Endodermal cell (in vitro differentiated cells): ENCODE data around the gene CERS1. TPM values are rescaled to one million over a fixed set of nuclear protein-coding genes. Genes with fewer than 3 reads are reported as not detected.
A peak's percentile ranks its signal among the peaks of the same experiment; 100 is the strongest.

Experiments
- DNase-seq: peaks from one replicate; pipeline ENCODE4 v3.0.0-alpha.2; 2017
- H3K27ac ChIP-seq: 2 replicates; pipeline ENCODE4 v1.5.1; 2013; ENCODE audit warnings: mild to moderate bottlenecking, low read depth, low read length, moderate library complexity
- H3K27me3 ChIP-seq: 2 replicates; pipeline ENCODE4 v1.6.1; 2013; ENCODE audit warnings: mild to moderate bottlenecking, low read length, moderate library complexity; ENCODE audit not compliant: insufficient read depth, control insufficient read depth, poor library complexity, severe bottlenecking
- H3K36me3 ChIP-seq: 2 replicates; pipeline ENCODE4 v1.7.0; 2013; ENCODE audit warnings: mild to moderate bottlenecking, low read length, moderate library complexity; ENCODE audit not compliant: control insufficient read depth, insufficient read depth
- H3K4me1 ChIP-seq: one replicate; pipeline ENCODE4 v1.7.0; 2013; ENCODE audit warnings: low read length; ENCODE audit not compliant: control insufficient read depth, insufficient read depth
- H3K4me3 ChIP-seq: 2 replicates; pipeline ENCODE4 v1.5.1; 2013; ENCODE audit warnings: mild to moderate bottlenecking, low read length, moderate library complexity
- H3K9ac ChIP-seq: 2 replicates; pipeline ENCODE4 v1.6.1; 2013; ENCODE audit warnings: mild to moderate bottlenecking, low read length, moderate library complexity; ENCODE audit not compliant: poor library complexity, severe bottlenecking; ENCODE audit errors: extremely low read depth
- H3K9me3 ChIP-seq: 2 replicates; pipeline ENCODE4 v1.6.1; 2013; ENCODE audit warnings: mild to moderate bottlenecking, low read length, moderate library complexity; ENCODE audit not compliant: control insufficient read depth
- H3K27ac Mint-ChIP-seq: 2 replicates; pipeline ENCODE4 v1.8.0; 2020; ENCODE audit warnings: mixed read lengths
- H3K27me3 Mint-ChIP-seq: 2 replicates; pipeline ENCODE4 v1.8.0; 2021; ENCODE audit warnings: mild to moderate bottlenecking, mixed read lengths; ENCODE audit not compliant: insufficient read depth
- H3K36me3 Mint-ChIP-seq: 2 replicates; pipeline ENCODE4 v1.8.0; 2020; ENCODE audit warnings: low read depth, mixed read lengths
- H3K4me1 Mint-ChIP-seq: 2 replicates; pipeline ENCODE4 v1.8.0; 2020; ENCODE audit warnings: mixed read lengths
- H3K4me3 Mint-ChIP-seq: 2 replicates; pipeline ENCODE4 v1.8.0; 2020; ENCODE audit warnings: mild to moderate bottlenecking, moderate library complexity, mixed read lengths
- H3K9me3 Mint-ChIP-seq: 2 replicates; pipeline ENCODE4 v1.8.0; 2020; ENCODE audit warnings: mild to moderate bottlenecking, mixed read lengths
- CTCF ChIP-seq: fragments of 200-600 bp; sonication (generic); conservative IDR thresholded peaks from 2 replicates; pipeline ENCODE4 v1.5.0; 2021; ENCODE audit warnings: antibody characterized with exemption, mild to moderate bottlenecking
- WGBS, 2 experiments: methylation state at CpG; one replicate each; pipeline versions ENCODE4 v1.1.5 to v1.1.7; 2013; ENCODE audit warnings: missing lambda C conversion rate in 2 of 2, mixed read lengths in 1 of 2; ENCODE audit not compliant: insufficient coverage in 1 of 2, insufficient read length in 1 of 2; 5-methylcytosine and 5-hydroxymethylcytosine counted together
- total RNA-seq, 2 donors: library from RNA; stranded (reverse); fragmentation: NEBNext Ultra II Directional in 1 of 2; extraction: Animal tissue kit (Norgen Biotek cat#: 25700) in 1 of 2; gene quantifications; 2 replicates in 1 of 2; 3 replicates in 1 of 2; pipeline ENCODE4 v1.2.1, GENCODE V29; 2021

CERS1 gene
- total RNA-seq, 2 donors from 2014 or later: 16.6 to 25.5 TPM

GRCh38 chr19:18846862-18847548 lies 49.0 kb downstream of the CERS1 start:
- DNase-seq: peak; percentile 93
- H3K27me3 Mint-ChIP-seq: no peaks in the 10 kb centered on the region
- H3K27ac Mint-ChIP-seq: no peak overlapping the region
- Histone ChIP-seq H3K27ac (no peak overlapping the region), H3K36me3 (peaks cover 48% of the 10 kb centered on the region), H3K9me3 (no peaks in the 10 kb centered on the region), H3K4me3 (no peak overlapping the region), H3K27me3 (no peaks in the 10 kb centered on the region), H3K4me1 (peaks cover 5% of the 10 kb centered on the region), H3K9ac (no peak overlapping the region)
- H3K9me3 Mint-ChIP-seq: no peaks in the 10 kb centered on the region
- H3K36me3 Mint-ChIP-seq: peaks cover 35% of the 10 kb centered on the region
- TF ChIP-seq CTCF: peak; percentile 94
- H3K4me3 Mint-ChIP-seq: no peak overlapping the region
- WGBS, 2 experiments: 63 to 84% methylated on average over 8 to 18 of the region's 19 CpGs
- H3K4me1 Mint-ChIP-seq: peaks cover 13% of the 10 kb centered on the region

- Histone ChIP-seq H3K4me1 (peaks cover 5% of the 10 kb centered on the region), H3K27me3 (no peaks in the 10 kb centered on the region), H3K36me3 (peaks cover 39% of the 10 kb centered on the region), H3K4me3 (no peak overlapping the region), H3K9me3 (no peaks in the 10 kb centered on the region), H3K27ac (no peak overlapping the region), H3K9ac (no peak overlapping the region)
- H3K9me3 Mint-ChIP-seq: no peaks in the 10 kb centered on the region
- peaks cover 30% of the 10 kb centered on the region for H3K36me3 Mint-ChIP-seq
- TF ChIP-seq CTCF: no peak
- H3K27me3 Mint-ChIP-seq: no peaks in the 10 kb centered on the region
- no peak overlapping the region for H3K4me3 Mint-ChIP-seq
- no peak for DNase-seq
- peaks cover 16% of the 10 kb centered on the region for H3K4me1 Mint-ChIP-seq
- 95 to 96% methylated on average over 10 to 12 of the region's 12 CpGs for WGBS, 2 experiments
- H3K27ac Mint-ChIP-seq: peak overlapping the region; percentile 49
Observed at GRCh38 chr19:18845961-18846360, 50.0 kb downstream of the CERS1 start.

GRCh38 chr19:18844806-18845329 lies 51.1 kb downstream of the CERS1 start:
- H3K9me3 Mint-ChIP-seq: no peaks in the 10 kb centered on the region
- H3K36me3 ChIP-seq: peaks cover 28% of the 10 kb centered on the region
- H3K4me3 Mint-ChIP-seq: no peak overlapping the region
- H3K27ac Mint-ChIP-seq: peak overlapping the region; percentile 55
- peaks cover 24% of the 10 kb centered on the region for H3K4me1 Mint-ChIP-seq
- WGBS, 2 experiments: 95 to 100% methylated on average over 4 to 8 of the region's 8 CpGs
- peaks cover 5% of the 10 kb centered on the region for H3K4me1 ChIP-seq
- TF ChIP-seq CTCF: no peak
- no peak for DNase-seq
- no peaks in the 10 kb centered on the region for H3K27me3 ChIP-seq
- no peak overlapping the region for H3K4me3 ChIP-seq
- H3K27ac ChIP-seq: no peak overlapping the region
- H3K36me3 Mint-ChIP-seq: peaks cover 21% of the 10 kb centered on the region
- no peaks in the 10 kb centered on the region for H3K9me3 ChIP-seq
- H3K9ac ChIP-seq: no peak overlapping the region
- no peaks in the 10 kb centered on the region for H3K27me3 Mint-ChIP-seq
